IgD-negative memory B cell (primary cell): ENCODE results near the gene SYCP2L. TPM values are rescaled to one million over a fixed set of nuclear protein-coding genes. Genes with fewer than 3 reads are reported as not detected.
"Not testable (repeated sequence)": the region's sequence is repeated elsewhere in the genome, so short reads cannot be mapped to it uniquely, and the experiment has no call there.

Experiments
- H3K27ac Mint-ChIP-seq, 3 donors: one replicate each; pipeline ENCODE4 v1.8.0; 2020 to 2022; ENCODE audit warnings: mild to moderate bottlenecking in 3 of 3, mixed read lengths in 3 of 3, moderate library complexity in 1 of 3
- H3K27me3 Mint-ChIP-seq: one replicate; pipeline ENCODE4 v1.8.0; 2021; ENCODE audit warnings: mixed read lengths
- H3K36me3 Mint-ChIP-seq: one replicate; pipeline ENCODE4 v1.8.0; 2020; ENCODE audit warnings: mild to moderate bottlenecking, mixed read lengths
- H3K4me1 Mint-ChIP-seq, 3 donors: one replicate each; pipeline ENCODE4 v1.8.0; 2020 to 2022; ENCODE audit warnings: mixed read lengths in 3 of 3, mild to moderate bottlenecking in 1 of 3
- H3K4me3 Mint-ChIP-seq, 4 donors: one replicate each; pipeline ENCODE4 v1.8.0; 2020 to 2022; ENCODE audit warnings: mild to moderate bottlenecking in 4 of 4, mixed read lengths in 4 of 4, moderate library complexity in 3 of 4
- H3K9me3 Mint-ChIP-seq, 3 donors: one replicate each; pipeline ENCODE4 v1.8.0; 2020 to 2021; ENCODE audit warnings: mixed read lengths in 3 of 3, mild to moderate bottlenecking in 1 of 3
- polyA plus RNA-seq: library from polyadenylated mRNA; unstranded; fragments of 300-500 nt; fragmentation: Illumina TruSeq; gene quantifications from one replicate; pipeline ENCODE4 v1.2.3, GENCODE V29; 2021

The SYCP2L gene
- polyA plus RNA-seq, 1 donor from 2014 or later, result not detected

DNA sequence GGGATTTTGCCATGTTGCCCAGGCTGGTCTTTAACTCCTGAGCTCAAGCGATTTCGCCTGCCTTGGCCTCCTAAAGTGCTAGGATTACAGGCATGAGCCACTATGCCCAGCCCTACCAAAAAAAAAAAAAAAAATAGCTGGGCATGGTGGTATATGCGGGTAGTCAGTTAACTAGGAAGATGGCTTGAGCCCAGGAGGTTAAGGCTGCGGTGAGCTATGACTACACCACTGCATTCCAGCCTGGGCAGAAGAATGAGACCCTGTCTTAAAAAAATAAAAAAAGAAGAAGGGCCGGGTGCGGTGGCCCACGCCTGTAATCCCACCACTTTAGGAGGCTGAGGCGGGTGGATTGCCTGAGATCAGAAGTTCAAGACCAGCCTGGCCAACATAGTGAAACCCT, 107.0 kb downstream of the SYCP2L start:
- H3K27ac Mint-ChIP-seq, result no peak overlapping the region
- H3K9me3 Mint-ChIP-seq, result no peaks in the 10 kb centered on the region
- H3K27me3 Mint-ChIP-seq, result no peaks in the 10 kb centered on the region
- H3K4me3 Mint-ChIP-seq, result no peak overlapping the region
- no peaks in the 10 kb centered on the region for H3K4me1 Mint-ChIP-seq
- no peaks in the 10 kb centered on the region for H3K36me3 Mint-ChIP-seq

GRCh38 chr6:10995114-10995707, 108.4 kb downstream of the SYCP2L start:
- Mint-ChIP-seq H3K27ac (no peak overlapping the region), H3K36me3 (no peaks in the 10 kb centered on the region), H3K4me3 (no peak overlapping the region)

GRCh38 chr6:10999994-11000393, 113.1 kb downstream of the SYCP2L start:
- peaks cover 3% of the 10 kb centered on the region for H3K27me3 Mint-ChIP-seq
- H3K4me1 Mint-ChIP-seq, result no peaks in the 10 kb centered on the region
- no peaks in the 10 kb centered on the region for H3K9me3 Mint-ChIP-seq
- no peak overlapping the region for H3K4me3 Mint-ChIP-seq
- no peaks in the 10 kb centered on the region for H3K36me3 Mint-ChIP-seq
- no peak overlapping the region for H3K27ac Mint-ChIP-seq

More at GRCh38 chr6:10995114-10995707, 108.4 kb downstream of the SYCP2L start:
- no peaks in the 10 kb centered on the region for H3K9me3 Mint-ChIP-seq
- no peaks in the 10 kb centered on the region for H3K4me1 Mint-ChIP-seq
- no peaks in the 10 kb centered on the region for H3K27me3 Mint-ChIP-seq

- H3K4me1 Mint-ChIP-seq, result no peaks in the 10 kb centered on the region
- H3K9me3 Mint-ChIP-seq, result no peaks in the 10 kb centered on the region
- H3K36me3 Mint-ChIP-seq, result no peaks in the 10 kb centered on the region
- H3K27ac Mint-ChIP-seq, result no peak overlapping the region
- H3K27me3 Mint-ChIP-seq, result peaks cover 5% of the 10 kb centered on the region
- H3K4me3 Mint-ChIP-seq, result no peak overlapping the region
These were observed 115.3 kb downstream of the SYCP2L start for GRCh38 chr6:11002176-11002575.

DNA sequence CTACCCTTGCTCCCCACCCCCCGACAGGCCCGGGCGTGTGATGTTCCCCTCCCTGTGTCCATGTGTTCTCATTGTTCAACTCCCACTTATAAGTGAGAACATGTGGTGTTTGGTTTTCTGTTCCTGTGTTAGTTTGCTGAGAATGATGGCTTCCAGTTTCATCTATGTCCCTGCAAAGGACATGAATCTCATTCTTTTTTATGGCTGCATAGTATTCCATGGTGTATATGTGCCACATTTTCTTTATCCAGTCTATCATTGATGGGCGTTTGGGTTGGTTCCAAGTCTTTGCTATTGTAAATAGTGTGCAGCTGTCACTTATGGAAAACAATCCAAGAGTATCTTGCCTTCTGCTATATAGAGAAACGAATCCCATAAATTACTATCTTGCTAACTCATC, 116.4 kb downstream of the SYCP2L start:
- not testable (repeated sequence) for H3K27me3 Mint-ChIP-seq, H3K9me3 Mint-ChIP-seq, H3K4me1 Mint-ChIP-seq, H3K36me3 Mint-ChIP-seq, H3K27ac Mint-ChIP-seq, H3K4me3 Mint-ChIP-seq

- peaks cover 5% of the 10 kb centered on the region for H3K27me3 Mint-ChIP-seq
- H3K36me3 Mint-ChIP-seq, result no peaks in the 10 kb centered on the region
- no peak overlapping the region for H3K4me3 Mint-ChIP-seq
- no peaks in the 10 kb centered on the region for H3K9me3 Mint-ChIP-seq
- H3K4me1 Mint-ChIP-seq, result no peaks in the 10 kb centered on the region
- no peak overlapping the region for H3K27ac Mint-ChIP-seq
These were observed 119.2 kb downstream of the SYCP2L start for GRCh38 chr6:11006061-11006460.

- Mint-ChIP-seq H3K4me3 (no peak overlapping the region), H3K9me3 (no peaks in the 10 kb centered on the region), H3K27me3 (peaks cover 1% of the 10 kb centered on the region), H3K4me1 (no peaks in the 10 kb centered on the region), H3K27ac (no peak overlapping the region), H3K36me3 (no peaks in the 10 kb centered on the region)
These were observed 121.1 kb downstream of the SYCP2L start for GRCh38 chr6:11007715-11008608.

GRCh38 chr6:11008821-11009220, 122.0 kb downstream of the SYCP2L start:
- no peak overlapping the region for H3K27ac Mint-ChIP-seq
- H3K36me3 Mint-ChIP-seq, result no peaks in the 10 kb centered on the region
- H3K9me3 Mint-ChIP-seq, result no peaks in the 10 kb centered on the region
- no peaks in the 10 kb centered on the region for H3K4me1 Mint-ChIP-seq
- no peak overlapping the region for H3K4me3 Mint-ChIP-seq
- peaks cover 3% of the 10 kb centered on the region for H3K27me3 Mint-ChIP-seq

- no peaks in the 10 kb centered on the region for H3K36me3 Mint-ChIP-seq
- H3K27me3 Mint-ChIP-seq, result peaks cover 4% of the 10 kb centered on the region
- H3K4me1 Mint-ChIP-seq, result no peaks in the 10 kb centered on the region
- H3K27ac Mint-ChIP-seq, result no peak overlapping the region
- no peaks in the 10 kb centered on the region for H3K9me3 Mint-ChIP-seq
- no peak overlapping the region for H3K4me3 Mint-ChIP-seq
These were observed 122.5 kb downstream of the SYCP2L start for GRCh38 chr6:11009353-11009752.

GRCh38 chr6:11011787-11012234, 125.0 kb downstream of the SYCP2L start:
- Mint-ChIP-seq H3K36me3 (peaks cover 2% of the 10 kb centered on the region), H3K27me3 (peaks cover 5% of the 10 kb centered on the region), H3K27ac (no peak overlapping the region), H3K4me1 (no peaks in the 10 kb centered on the region), H3K4me3 (no peak overlapping the region), H3K9me3 (no peaks in the 10 kb centered on the region)

DNA sequence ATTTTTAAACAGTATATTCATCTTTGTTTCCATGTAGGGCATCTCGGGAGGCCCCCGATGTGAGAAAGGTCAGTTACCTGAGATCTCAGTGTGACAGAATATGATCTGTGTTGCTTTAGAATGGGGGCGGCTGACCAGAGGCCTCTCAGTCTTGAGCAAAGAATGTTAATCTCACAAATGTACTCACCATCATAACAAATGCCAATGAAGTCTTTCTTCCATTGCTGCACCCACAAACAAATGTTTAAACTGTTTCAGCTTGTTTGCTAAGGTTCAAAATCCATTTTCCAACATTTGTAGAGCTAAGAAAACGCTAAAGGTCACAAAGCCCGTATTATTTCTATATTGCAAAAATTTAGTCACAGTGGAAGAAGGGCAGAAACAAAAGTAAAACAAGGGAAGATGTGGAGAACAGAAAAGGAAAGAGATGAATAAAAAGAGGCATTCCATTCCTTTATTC, 125.5 kb downstream of the SYCP2L start:
- Mint-ChIP-seq H3K4me3 (no peak overlapping the region), H3K36me3 (peaks cover 2% of the 10 kb centered on the region), H3K27me3 (peaks cover 5% of the 10 kb centered on the region), H3K4me1 (no peaks in the 10 kb centered on the region), H3K9me3 (no peaks in the 10 kb centered on the region), H3K27ac (no peak overlapping the region)

- Mint-ChIP-seq H3K36me3 (peaks cover 2% of the 10 kb centered on the region), H3K27me3 (peaks cover 7% of the 10 kb centered on the region), H3K9me3 (no peaks in the 10 kb centered on the region), H3K4me3 (no peak overlapping the region), H3K27ac (no peak overlapping the region), H3K4me1 (no peaks in the 10 kb centered on the region)
These were observed 126.3 kb downstream of the SYCP2L start for GRCh38 chr6:11012976-11013720.

GRCh38 chr6:11013721-11014070, 126.8 kb downstream of the SYCP2L start:
- Mint-ChIP-seq H3K4me3 (no peak overlapping the region), H3K36me3 (peaks cover 2% of the 10 kb centered on the region), H3K9me3 (no peaks in the 10 kb centered on the region), H3K27me3 (peaks cover 7% of the 10 kb centered on the region), H3K4me1 (no peaks in the 10 kb centered on the region), H3K27ac (no peak overlapping the region)

DNA sequence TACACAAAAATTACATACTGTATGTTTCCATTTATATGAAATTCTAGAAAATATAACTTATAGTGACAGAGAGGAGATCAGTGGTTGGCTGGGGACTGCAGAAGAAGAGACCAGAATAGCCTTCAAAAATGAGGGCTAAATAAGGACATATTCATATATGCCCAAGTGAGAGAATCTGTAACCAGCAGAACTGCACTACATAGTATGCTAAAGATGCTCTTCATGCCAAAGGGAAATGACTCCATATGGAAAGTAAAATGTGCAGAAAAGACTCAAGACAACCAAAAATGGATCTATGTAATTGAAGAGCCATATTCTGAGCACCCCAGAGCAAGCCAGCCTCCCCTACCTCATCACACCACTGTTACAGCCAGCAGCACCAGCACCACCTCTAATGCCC, 128.2 kb downstream of the SYCP2L start:
- peaks cover 2% of the 10 kb centered on the region for H3K36me3 Mint-ChIP-seq
- no peaks in the 10 kb centered on the region for H3K4me1 Mint-ChIP-seq
- no peak overlapping the region for H3K27ac Mint-ChIP-seq
- no peaks in the 10 kb centered on the region for H3K9me3 Mint-ChIP-seq
- peaks cover 7% of the 10 kb centered on the region for H3K27me3 Mint-ChIP-seq
- H3K4me3 Mint-ChIP-seq, result no peak overlapping the region

DNA sequence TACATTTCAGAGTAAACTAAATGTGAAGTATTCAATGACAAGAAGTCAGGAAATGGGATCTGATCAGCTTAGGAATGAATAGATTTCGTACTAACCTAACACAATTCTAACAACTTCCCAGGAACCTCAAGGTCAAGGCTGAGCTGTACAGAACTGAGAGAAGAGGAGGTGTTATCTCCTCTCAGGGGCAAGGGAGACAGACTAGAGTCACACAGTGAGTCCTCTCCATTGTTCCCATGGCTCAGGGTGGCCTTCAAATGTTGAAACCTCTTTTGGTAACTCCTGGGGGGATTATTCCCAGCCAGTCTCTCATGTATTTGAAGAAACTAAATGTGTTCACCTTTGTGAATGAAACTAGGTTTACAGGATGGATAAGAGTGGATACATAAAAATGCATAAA, 129.6 kb downstream of the SYCP2L start:
- Mint-ChIP-seq H3K36me3 (peaks cover 2% of the 10 kb centered on the region), H3K9me3 (no peaks in the 10 kb centered on the region), H3K27me3 (peaks cover 7% of the 10 kb centered on the region), H3K4me1 (no peaks in the 10 kb centered on the region), H3K4me3 (no peak overlapping the region), H3K27ac (no peak overlapping the region)
